Measurements from ENCODE around the gene TPTE2. TPM values are rescaled to one million over a fixed set of nuclear protein-coding genes. Genes with fewer than 3 reads are reported as not detected.
"Not testable (repeated sequence)": the region's sequence is repeated elsewhere in the genome, so short reads cannot be mapped to it uniquely, and the experiment has no call there.

Gene TPTE2
- total and polyA plus RNA-seq, 2 of the 8 experiments (the other 6 are each of a cell fraction or from before 2014, with no cell fraction given): not detected

GRCh38 chr13:19437780-19438179 is 123.6 kb downstream of the TPTE2 start:
- H3K14ac ChIP-seq (ENCODE audit: insufficient read length); H3K27ac ChIP-seq (ENCODE audit: low read depth, low read length); CTCF ChIA-PET (ENCODE audit: partially characterized antibody); DNase-seq (ENCODE audit: low read depth in 1 of 2, low spot score in 2 of 2); POLR2A ChIA-PET (ENCODE audit: partially characterized antibody); H3K23me2 ChIP-seq (ENCODE audit: low read depth, low read length); H3K27me3 ChIP-seq (replicated peaks in 1 of 4; ENCODE audit: control insufficient read depth in 3 of 4, extremely low read depth in 1 of 4, insufficient read depth in 3 of 4, low read length in 3 of 4); FAIRE-seq; H3K79me1 ChIP-seq (ENCODE audit: low read depth, low read length); H3K4me1 ChIP-seq (replicated peaks in 1 of 4; ENCODE audit: control insufficient read depth in 3 of 4, insufficient read depth in 4 of 4, low read length in 3 of 4); H2BK120ac ChIP-seq (replicated peaks; ENCODE audit: low read depth, low read length); H3K56ac ChIP-seq (replicated peaks; ENCODE audit: insufficient read length, low read depth, low read length); H3K4ac ChIP-seq (replicated peaks; ENCODE audit: insufficient read length, low read depth, low read length); H2AFZ ChIP-seq (ENCODE audit: low read length); H2BK5ac ChIP-seq (ENCODE audit: low read depth, low read length); H4K5ac ChIP-seq (ENCODE audit: insufficient read length, low read depth, low read length); H2AK5ac ChIP-seq (ENCODE audit: low read depth, low read length); H2BK20ac ChIP-seq (ENCODE audit: low read length); H3K4me2 ChIP-seq (ENCODE audit: insufficient read depth in 1 of 2, low read depth in 2 of 2, low read length in 2 of 2); H3K9ac ChIP-seq (replicated peaks in 1 of 4; ENCODE audit: extremely low read depth in 1 of 4, low read depth in 3 of 4, low read length in 3 of 4); H3K79me2 ChIP-seq (ENCODE audit: control insufficient read depth in 1 of 2, insufficient read depth in 2 of 2, low read length in 2 of 2); H4K8ac ChIP-seq (ENCODE audit: extremely low read depth, insufficient read depth, low read length); H4K20me1 ChIP-seq (replicated peaks in 1 of 2; ENCODE audit: control insufficient read depth in 1 of 2, insufficient read depth in 2 of 2, low read length in 2 of 2); H3K36me3 ChIP-seq (ENCODE audit: control insufficient read depth in 2 of 4, insufficient read depth in 4 of 4, low read length in 3 of 4); H3K23ac ChIP-seq (ENCODE audit: insufficient read length); H4K91ac ChIP-seq (replicated peaks; ENCODE audit: insufficient read length, low read length); H3K4me3 ChIP-seq (ENCODE audit: extremely low read depth in 1 of 4, insufficient read depth in 2 of 4, low read depth in 3 of 4, low read length in 4 of 4); H3K18ac ChIP-seq (ENCODE audit: extremely low read depth, low read length); H2BK12ac ChIP-seq (ENCODE audit: low read depth, low read length); H2BK15ac ChIP-seq (ENCODE audit: low read length): not testable (repeated sequence)
- peaks cover 3 to 15% of the 10 kb centered on the region in 2 experiments; a peak in 3 of 4 replicates for H3K9me3 ChIP-seq (ENCODE audit: insufficient read depth in 2 of 2, low read depth in 1 of 2, low read length in 1 of 2)
- WGBS, 2 experiments (ENCODE audit: extremely low coverage in 1 of 2, insufficient coverage in 1 of 2, insufficient read length in 1 of 2, insufficient replicate concordance in 2 of 2, low coverage in 1 of 2, low lambda C conversion rate in 2 of 2, missing lambda C conversion rate in 1 of 2): 67% methylated on average over 6 of the region's 6 CpGs; no CpG with 5 or more reads in 1 of the 2 experiments

GRCh38 chr13:19422236-19422635 is 139.1 kb downstream of the TPTE2 start:
- H2BK20ac ChIP-seq (ENCODE audit: low read length); H2BK120ac ChIP-seq (replicated peaks; ENCODE audit: low read depth, low read length); H3K23ac ChIP-seq (ENCODE audit: insufficient read length); H2BK15ac ChIP-seq (ENCODE audit: low read length); FAIRE-seq; H3K4me3 ChIP-seq (ENCODE audit: extremely low read depth in 1 of 4, insufficient read depth in 2 of 4, low read depth in 3 of 4, low read length in 4 of 4); H3K4me2 ChIP-seq (ENCODE audit: insufficient read depth in 1 of 2, low read depth in 2 of 2, low read length in 2 of 2); H2BK12ac ChIP-seq (ENCODE audit: low read depth, low read length); H3K27ac ChIP-seq (ENCODE audit: low read depth, low read length); H4K5ac ChIP-seq (ENCODE audit: insufficient read length, low read depth, low read length); H4K91ac ChIP-seq (replicated peaks; ENCODE audit: insufficient read length, low read length); CTCF ChIA-PET (ENCODE audit: partially characterized antibody); H3K56ac ChIP-seq (replicated peaks; ENCODE audit: insufficient read length, low read depth, low read length); H2AFZ ChIP-seq (ENCODE audit: low read length); H2AK5ac ChIP-seq (ENCODE audit: low read depth, low read length); H3K4ac ChIP-seq (replicated peaks; ENCODE audit: insufficient read length, low read depth, low read length); DNase-seq (ENCODE audit: low read depth in 1 of 2, low spot score in 2 of 2); H4K20me1 ChIP-seq (replicated peaks in 1 of 2; ENCODE audit: control insufficient read depth in 1 of 2, insufficient read depth in 2 of 2, low read length in 2 of 2); H3K4me1 ChIP-seq (replicated peaks in 1 of 4; ENCODE audit: control insufficient read depth in 3 of 4, insufficient read depth in 4 of 4, low read length in 3 of 4); H3K79me1 ChIP-seq (ENCODE audit: low read depth, low read length); H3K36me3 ChIP-seq (ENCODE audit: control insufficient read depth in 2 of 4, insufficient read depth in 4 of 4, low read length in 3 of 4); H3K27me3 ChIP-seq (replicated peaks in 1 of 4; ENCODE audit: control insufficient read depth in 3 of 4, extremely low read depth in 1 of 4, insufficient read depth in 3 of 4, low read length in 3 of 4); H2BK5ac ChIP-seq (ENCODE audit: low read depth, low read length); H3K23me2 ChIP-seq (ENCODE audit: low read depth, low read length); H3K9ac ChIP-seq (replicated peaks in 1 of 4; ENCODE audit: extremely low read depth in 1 of 4, low read depth in 3 of 4, low read length in 3 of 4); POLR2A ChIA-PET (ENCODE audit: partially characterized antibody); H4K8ac ChIP-seq (ENCODE audit: extremely low read depth, insufficient read depth, low read length); H3K18ac ChIP-seq (ENCODE audit: extremely low read depth, low read length); H3K14ac ChIP-seq (ENCODE audit: insufficient read length); H3K79me2 ChIP-seq (ENCODE audit: control insufficient read depth in 1 of 2, insufficient read depth in 2 of 2, low read length in 2 of 2): not testable (repeated sequence)
- WGBS, 2 experiments (ENCODE audit: extremely low coverage in 1 of 2, insufficient coverage in 1 of 2, insufficient read length in 1 of 2, insufficient replicate concordance in 2 of 2, low coverage in 1 of 2, low lambda C conversion rate in 2 of 2, missing lambda C conversion rate in 1 of 2): 56% methylated on average over 2 of the region's 2 CpGs; no CpG with 5 or more reads in 1 of the 2 experiments
- H3K9me3 ChIP-seq (ENCODE audit: insufficient read depth in 2 of 2, low read depth in 1 of 2, low read length in 1 of 2): peaks cover 8 to 21% of the 10 kb centered on the region in 2 experiments; a peak in 3 of 4 replicates

Measured in H1 (cell line).